IMR-90 (cell line): ENCODE data around the gene CIB2. TPM values are rescaled to one million over a fixed set of nuclear protein-coding genes. Genes with fewer than 3 reads are reported as not detected.

ENCODE experiments used
- ATAC-seq: fragments of 200-7000 bp; cut with Tn5 transposase; 2 replicates; pipeline ENCODE4 v1.9.1; 2020; ENCODE audit warnings: low read depth, mild to moderate bottlenecking, moderate library complexity
- BruUV-seq: library from RNA; stranded (reverse); fragments of 400-500 nt; replicated peaks from 2 replicates; lab custom pipeline; 2021; lab: Mats Ljungman, UMichigan
- CTCF ChIA-PET: fragments of 300-600 bp; formaldehyde crosslinking; extraction: SDS; loops from one replicate; lab custom pipeline; 2021; ENCODE audit warnings: antibody characterized with exemption; lab: Yijun Ruan, JAX
- POLR2A ChIA-PET: fragments of 300-600 bp; sonication (Branson Sonifier 250); formaldehyde crosslinking; loops from one replicate; lab custom pipeline; 2022; ENCODE audit warnings: antibody characterized with exemption; ENCODE audit not compliant: unreplicated experiment; lab: Charles Lee
- DNase-seq: peaks from one replicate; pipeline ENCODE4 v3.0.0; 2013
- H2AFZ ChIP-seq: replicated peaks from 2 replicates; pipeline ENCODE3; 2013; ENCODE audit warnings: low read length, mild to moderate bottlenecking; ENCODE audit not compliant: poor library complexity
- H2AK5ac ChIP-seq: 2 replicates; pipeline ENCODE4 v1.6.1; 2013; ENCODE audit warnings: low read depth, low read length, inconsistent platforms
- H2AK9ac ChIP-seq: replicated peaks from 2 replicates; pipeline ENCODE3; 2013; ENCODE audit warnings: mild to moderate bottlenecking, low read depth, low read length, moderate library complexity; ENCODE audit not compliant: poor library complexity
- H2BK120ac ChIP-seq: 2 replicates; pipeline ENCODE4 v1.6.1; 2013; ENCODE audit warnings: low read depth, low read length, inconsistent platforms
- H2BK15ac ChIP-seq: 3 replicates; pipeline ENCODE4 v1.6.1; 2013; ENCODE audit warnings: low read depth, low read length, inconsistent platforms
- H2BK20ac ChIP-seq: 2 replicates; pipeline ENCODE4 v1.6.1; 2013; ENCODE audit warnings: low read depth, mild to moderate bottlenecking, inconsistent platforms, low read length, moderate library complexity
- H2BK5ac ChIP-seq: 2 replicates; pipeline ENCODE4 v1.6.1; 2013; ENCODE audit warnings: mild to moderate bottlenecking, low read depth, low read length, inconsistent platforms; ENCODE audit not compliant: poor library complexity, severe bottlenecking
- H3K14ac ChIP-seq: replicated peaks from 2 replicates; pipeline ENCODE4 v1.6.1; 2013; ENCODE audit warnings: low read depth, low read length, inconsistent platforms
- H3K18ac ChIP-seq: 2 replicates; pipeline ENCODE4 v1.6.1; 2013; ENCODE audit warnings: low read depth, low read length, control low read depth
- H3K23ac ChIP-seq: 2 replicates; pipeline ENCODE4 v1.6.1; 2013; ENCODE audit warnings: low read depth, low read length, inconsistent platforms
- H3K27ac ChIP-seq: 2 replicates; pipeline ENCODE4 v1.5.1; 2013; ENCODE audit warnings: mild to moderate bottlenecking, control low read depth, low read length; ENCODE audit not compliant: insufficient read depth
- H3K27me3 ChIP-seq: 2 replicates; pipeline ENCODE4 v1.6.1; 2013; ENCODE audit warnings: low read length; ENCODE audit not compliant: control insufficient read depth, insufficient read depth
- H3K36me3 ChIP-seq: 2 replicates; pipeline ENCODE4 v1.6.1; 2013; ENCODE audit warnings: low read length, mixed read lengths; ENCODE audit not compliant: control insufficient read depth, insufficient read depth
- H3K4ac ChIP-seq: 2 replicates; pipeline ENCODE4 v1.6.1; 2013; ENCODE audit warnings: low read depth, low read length, inconsistent platforms
- H3K4me1 ChIP-seq: 2 replicates; pipeline ENCODE4 v1.6.1; 2013; ENCODE audit warnings: low read length, mixed read lengths; ENCODE audit not compliant: control insufficient read depth, insufficient read depth
- H3K4me2 ChIP-seq: 2 replicates; pipeline ENCODE4 v1.6.1; 2013; ENCODE audit warnings: low read depth, mild to moderate bottlenecking, control low read depth, low read length, moderate library complexity
- H3K4me3 ChIP-seq: 2 replicates; pipeline ENCODE4 v1.5.1; 2013; ENCODE audit warnings: low read depth, mild to moderate bottlenecking, control low read depth, low read length, moderate library complexity; ENCODE audit not compliant: insufficient read depth
- H3K56ac ChIP-seq: 2 replicates; pipeline ENCODE4 v1.6.1; 2013; ENCODE audit warnings: low read length, inconsistent platforms; ENCODE audit not compliant: insufficient read depth; ENCODE audit errors: extremely low read depth
- H3K79me1 ChIP-seq, 2 experiments: 2 replicates each; pipeline ENCODE4 v1.6.1; 2013; ENCODE audit warnings: low read length in 2 of 2, inconsistent platforms in 1 of 2, low read depth in 1 of 2
- H3K9ac ChIP-seq: 2 replicates; pipeline ENCODE4 v1.6.1; 2013; ENCODE audit warnings: low read depth, low read length, control low read depth
- H3K9me1 ChIP-seq: 2 replicates; pipeline ENCODE4 v1.6.1; 2013; ENCODE audit warnings: low read length, inconsistent platforms; ENCODE audit not compliant: insufficient read depth
- H3K9me3 ChIP-seq: 2 replicates; pipeline ENCODE4 v1.6.1; 2013; ENCODE audit warnings: low read length; ENCODE audit not compliant: control insufficient read depth, insufficient read depth
- H4K20me1 ChIP-seq: 2 replicates; pipeline ENCODE4 v1.6.1; 2013; ENCODE audit warnings: low read length, inconsistent platforms; ENCODE audit not compliant: insufficient read depth
- H4K5ac ChIP-seq: 2 replicates; pipeline ENCODE4 v1.6.1; 2013; ENCODE audit warnings: mild to moderate bottlenecking, low read depth, low read length, control low read depth
- H4K8ac ChIP-seq, 2 experiments: 2 replicates each; pipeline ENCODE4 v1.6.1; 2013; ENCODE audit warnings: low read depth in 2 of 2, low read length in 2 of 2, control low read depth in 1 of 2, inconsistent platforms in 1 of 2
- H4K91ac ChIP-seq: 2 replicates; pipeline ENCODE4 v1.6.1; 2013; ENCODE audit warnings: low read depth, low read length, inconsistent platforms; ENCODE audit not compliant: insufficient read depth
- BHLHE40 ChIP-seq: fragments of 150-350 bp; IDR thresholded peaks from 2 replicates; pipeline ENCODE4 v1.6.1; 2016; ENCODE audit warnings: mild to moderate bottlenecking, low read depth, low read length
- CEBPB ChIP-seq: IDR thresholded peaks from 2 replicates; pipeline ENCODE4 v1.6.1; 2012; ENCODE audit warnings: low read depth, low read length, improper control_type of control experiment
- CHD1 ChIP-seq: IDR thresholded peaks from 2 replicates; pipeline ENCODE4 v1.6.1; 2012; ENCODE audit warnings: low read depth, low read length, improper control_type of control experiment
- FOS ChIP-seq: fragments of 150-350 bp; IDR thresholded peaks from 2 replicates; pipeline ENCODE4 v1.6.1; 2016; ENCODE audit warnings: low read depth, low read length
- MAFK ChIP-seq: IDR thresholded peaks from 2 replicates; pipeline ENCODE4 v1.6.1; 2012; ENCODE audit warnings: low read depth, low read length, improper control_type of control experiment
- MAZ ChIP-seq: IDR thresholded peaks from 2 replicates; pipeline ENCODE4 v1.6.1; 2012; ENCODE audit warnings: low read depth, mild to moderate bottlenecking, low read length, improper control_type of control experiment, moderate library complexity, borderline replicate concordance
- MXI1 ChIP-seq: IDR thresholded peaks from 2 replicates; pipeline ENCODE4 v1.6.1; 2012; ENCODE audit warnings: low read depth, mild to moderate bottlenecking, low read length, moderate library complexity, borderline replicate concordance
- NFE2L2 ChIP-seq: fragments of 150-350 bp; IDR thresholded peaks from 2 replicates; pipeline ENCODE4 v1.6.1; 2016; ENCODE audit warnings: low read depth, mild to moderate bottlenecking, low read length
- POLR2A ChIP-seq: IDR thresholded peaks from 2 replicates; pipeline ENCODE4 v1.6.1; 2012; ENCODE audit warnings: mild to moderate bottlenecking, low read depth, low read length
- RAD21 ChIP-seq: IDR thresholded peaks from 2 replicates; pipeline ENCODE4 v1.6.1; 2012; ENCODE audit warnings: low read length, improper control_type of control experiment
- RCOR1 ChIP-seq: IDR thresholded peaks from 2 replicates; pipeline ENCODE4 v1.6.1; 2012; ENCODE audit warnings: mild to moderate bottlenecking, low read length, improper control_type of control experiment; ENCODE audit not compliant: insufficient replicate concordance
- SMC3 ChIP-seq: fragments of 150-350 bp; IDR thresholded peaks from 2 replicates; pipeline ENCODE4 v1.6.1; 2016; ENCODE audit warnings: low read depth, mild to moderate bottlenecking, antibody characterized with exemption, low read length, moderate library complexity
- WGBS, 2 experiments: methylation state at CpG; one replicate each; pipeline versions ENCODE4 v1.1.5 to v1.1.7; 2013; ENCODE audit warnings: missing lambda C conversion rate in 2 of 2; ENCODE audit not compliant: insufficient read length in 1 of 2; ENCODE audit errors: extremely low coverage in 2 of 2; 5-methylcytosine and 5-hydroxymethylcytosine counted together
- dilution Hi-C: fragments of 300-500 bp; cut with HindIII; formaldehyde crosslinking; loops from one replicate; pipeline ENCODE4 v1.14.3; 2018; ENCODE audit warnings: low sequenced_read_pairs; ENCODE audit not compliant: unreplicated experiment
- in situ Hi-C: fragments of 300-500 bp; cut with MboI; formaldehyde crosslinking; loops from 3 replicates; pipeline ENCODE4 v1.14.3; 2019; ENCODE audit warnings: low sequenced_read_pairs, inconsistent platforms, mixed read lengths
- intact Hi-C: fragments of 100-400 bp; cut with micrococcal nuclease; formaldehyde crosslinking; loops from 2 replicates; pipeline ENCODE4 v1.10.0; 2022
- polyA plus RNA-seq, 3 experiments: library from polyadenylated mRNA; depleted of rRNA; stranded (reverse); fragments of >200 nt; gene quantifications; 2 replicates each; pipeline ENCODE4 v1.2.3, GENCODE V29; 2012; ENCODE audit warnings: low replicate concordance in 1 of 3
- total RNA-seq: library from RNA; depleted of rRNA; stranded (reverse); fragments of >200 nt; gene quantifications from 2 replicates; pipeline ENCODE4 v1.2.3, GENCODE V29; 2012
- TF ChIP-seq, protein P1 (sequence below): fragments of 150-350 bp; IDR thresholded peaks from 2 replicates; pipeline ENCODE4 v1.6.1; 2016; ENCODE audit warnings: low read depth, mild to moderate bottlenecking, low read length, moderate library complexity, borderline replicate concordance
- TF ChIP-seq, protein P2 (sequence below): conservative IDR thresholded peaks from 2 replicates; pipeline ENCODE4 v1.5.1; 2012; ENCODE audit warnings: mild to moderate bottlenecking, low read depth, low read length, improper control_type of control experiment
- TF ChIP-seq, protein P3 (sequence below): fragments of 150-350 bp; IDR thresholded peaks from 2 replicates; pipeline ENCODE4 v1.6.1; 2017; ENCODE audit warnings: mild to moderate bottlenecking, antibody characterized with exemption, low read length, low read depth

CIB2 gene
- total and polyA plus RNA-seq, 2 of the 4 experiments (the other 2 are of a cell fraction): 2.2 to 2.4 TPM

DNA sequence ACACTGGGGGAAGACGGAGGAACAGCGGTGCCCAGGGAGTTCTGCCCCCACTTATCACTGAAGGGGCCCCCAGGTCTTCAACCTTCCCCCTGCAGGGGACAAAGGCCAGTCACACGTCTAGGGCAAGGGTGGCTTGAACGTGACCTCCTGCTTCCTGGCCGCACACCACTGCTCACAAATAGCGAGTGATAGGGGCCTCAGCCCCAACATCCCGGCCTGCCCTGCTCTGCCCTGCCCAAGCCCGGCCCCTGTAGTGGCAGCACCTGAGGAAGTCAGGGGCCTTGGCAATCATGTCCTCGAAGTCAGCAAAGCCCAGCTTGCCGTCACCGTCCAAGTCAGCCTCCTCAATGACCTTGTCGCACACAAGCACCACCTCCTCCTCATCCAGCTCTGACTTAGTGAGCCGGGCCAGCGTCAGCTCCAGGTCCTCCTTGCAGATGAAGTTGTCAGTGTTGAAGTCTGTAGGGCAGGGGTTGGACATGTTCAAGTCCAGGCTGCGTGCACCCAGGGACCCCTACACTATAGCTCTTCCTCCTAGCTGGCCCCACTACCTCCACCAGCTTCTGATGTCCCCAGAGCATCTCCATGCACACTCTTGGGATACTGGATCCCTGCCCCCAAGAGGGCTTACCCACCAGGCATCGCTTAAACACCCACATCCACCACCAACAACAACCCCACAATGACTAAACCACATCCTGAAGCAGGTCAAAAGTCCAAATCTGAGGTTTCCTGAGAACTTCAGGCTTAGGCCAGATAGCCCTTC lies 25.6 kb downstream of the CIB2 start:
- Histone ChIP-seq H2BK5ac (no peak overlapping the region), H3K4me3 (no peak overlapping the region), H4K91ac (no peak overlapping the region), H3K27ac (no peak overlapping the region), H2AFZ (no peak overlapping the region), H3K4me2 (no peak overlapping the region), H3K9ac (no peak overlapping the region), H2AK5ac (no peak overlapping the region; the same call in 1 of the 2 replicates), H2BK120ac (no peak overlapping the region), H3K79me1 (no peaks in the 10 kb centered on the region), H3K27me3 (peaks cover 10% of the 10 kb centered on the region), H3K18ac (no peak overlapping the region; the same call in 1 of the 2 replicates), H3K36me3 (no peaks in the 10 kb centered on the region), H4K5ac (no peak overlapping the region), H3K14ac (0 out of 2 replicates have a peak overlapping the region, but pooled peaks have one; percentile 3), H3K9me1 (no peaks in the 10 kb centered on the region), H3K4ac (no peak overlapping the region), H3K23ac (no peak overlapping the region), H4K20me1 (peaks cover 8% of the 10 kb centered on the region; the same call in 1 of the 2 replicates), H2BK20ac (no peak overlapping the region), H3K9me3 (no peaks in the 10 kb centered on the region), H2BK15ac (no peak overlapping the region), H2AK9ac (no peak overlapping the region), H3K4me1 (peaks cover 2% of the 10 kb centered on the region; the same call in 1 of the 2 replicates), H3K56ac (no peak overlapping the region), H4K8ac (no peak overlapping the region)
- ATAC-seq (no peak), DNase-seq (peak; percentile 29)
- dilution Hi-C loops: no loop called here
- CTCF ChIA-PET: interaction anchor here (0.8 kb wide), 1 partner anchor 137 kb away, joined by 3 read pairs; no protein-coding TSS in a partner anchor
- 87% methylated on average over 3 of the region's 16 CpGs; no CpG with 5 or more reads in 1 of the 2 experiments for WGBS, 2 experiments
- in situ Hi-C loops: loop anchor here (5.0 kb wide), 1 partner anchor 138 kb away; no protein-coding TSS in a partner anchor
- intact Hi-C loops: no loop called here
- no TSS peak for BruUV-seq
- POLR2A ChIA-PET: no interaction called here
- TF ChIP-seq, protein P1, sequence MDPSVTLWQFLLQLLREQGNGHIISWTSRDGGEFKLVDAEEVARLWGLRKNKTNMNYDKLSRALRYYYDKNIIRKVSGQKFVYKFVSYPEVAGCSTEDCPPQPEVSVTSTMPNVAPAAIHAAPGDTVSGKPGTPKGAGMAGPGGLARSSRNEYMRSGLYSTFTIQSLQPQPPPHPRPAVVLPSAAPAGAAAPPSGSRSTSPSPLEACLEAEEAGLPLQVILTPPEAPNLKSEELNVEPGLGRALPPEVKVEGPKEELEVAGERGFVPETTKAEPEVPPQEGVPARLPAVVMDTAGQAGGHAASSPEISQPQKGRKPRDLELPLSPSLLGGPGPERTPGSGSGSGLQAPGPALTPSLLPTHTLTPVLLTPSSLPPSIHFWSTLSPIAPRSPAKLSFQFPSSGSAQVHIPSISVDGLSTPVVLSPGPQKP: no peak
- TF ChIP-seq FOS: no peak
- no peak for TF ChIP-seq RAD21
- no peak for TF ChIP-seq CHD1
- TF ChIP-seq, protein P2, sequence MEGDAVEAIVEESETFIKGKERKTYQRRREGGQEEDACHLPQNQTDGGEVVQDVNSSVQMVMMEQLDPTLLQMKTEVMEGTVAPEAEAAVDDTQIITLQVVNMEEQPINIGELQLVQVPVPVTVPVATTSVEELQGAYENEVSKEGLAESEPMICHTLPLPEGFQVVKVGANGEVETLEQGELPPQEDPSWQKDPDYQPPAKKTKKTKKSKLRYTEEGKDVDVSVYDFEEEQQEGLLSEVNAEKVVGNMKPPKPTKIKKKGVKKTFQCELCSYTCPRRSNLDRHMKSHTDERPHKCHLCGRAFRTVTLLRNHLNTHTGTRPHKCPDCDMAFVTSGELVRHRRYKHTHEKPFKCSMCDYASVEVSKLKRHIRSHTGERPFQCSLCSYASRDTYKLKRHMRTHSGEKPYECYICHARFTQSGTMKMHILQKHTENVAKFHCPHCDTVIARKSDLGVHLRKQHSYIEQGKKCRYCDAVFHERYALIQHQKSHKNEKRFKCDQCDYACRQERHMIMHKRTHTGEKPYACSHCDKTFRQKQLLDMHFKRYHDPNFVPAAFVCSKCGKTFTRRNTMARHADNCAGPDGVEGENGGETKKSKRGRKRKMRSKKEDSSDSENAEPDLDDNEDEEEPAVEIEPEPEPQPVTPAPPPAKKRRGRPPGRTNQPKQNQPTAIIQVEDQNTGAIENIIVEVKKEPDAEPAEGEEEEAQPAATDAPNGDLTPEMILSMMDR: no peak
- TF ChIP-seq RCOR1: no peak
- no peak for TF ChIP-seq NFE2L2
- TF ChIP-seq, protein P3, sequence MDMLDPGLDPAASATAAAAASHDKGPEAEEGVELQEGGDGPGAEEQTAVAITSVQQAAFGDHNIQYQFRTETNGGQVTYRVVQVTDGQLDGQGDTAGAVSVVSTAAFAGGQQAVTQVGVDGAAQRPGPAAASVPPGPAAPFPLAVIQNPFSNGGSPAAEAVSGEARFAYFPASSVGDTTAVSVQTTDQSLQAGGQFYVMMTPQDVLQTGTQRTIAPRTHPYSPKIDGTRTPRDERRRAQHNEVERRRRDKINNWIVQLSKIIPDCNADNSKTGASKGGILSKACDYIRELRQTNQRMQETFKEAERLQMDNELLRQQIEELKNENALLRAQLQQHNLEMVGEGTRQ: no peak
- TF ChIP-seq MXI1: no peak
- TF ChIP-seq MAZ: no peak
- no peak for TF ChIP-seq BHLHE40
- TF ChIP-seq POLR2A: no peak
- TF ChIP-seq MAFK: no peak
- TF ChIP-seq SMC3: no peak
- no peak for TF ChIP-seq CEBPB
